ENCODE measurements around the gene ACP7.

ACP7 gene

GRCh38 chr19:39152066-39152465 is 67.9 kb downstream of the ACP7 start:
- DNase-seq: no peak

GRCh38 chr19:39154100-39154628 is 70.0 kb downstream of the ACP7 start:
- DNase-seq: no peak

- DNase-seq: no peak
Measured at GRCh38 chr19:39154629-39155100, 70.5 kb downstream of the ACP7 start.

GRCh38 chr19:39155114-39155700 is 71.0 kb downstream of the ACP7 start:
- no peak for DNase-seq

GRCh38 chr19:39155741-39156140 is 71.6 kb downstream of the ACP7 start:
- no peak for DNase-seq

- DNase-seq: no peak
Measured at GRCh38 chr19:39156326-39157230, 72.4 kb downstream of the ACP7 start.

- no peak for DNase-seq
Measured at GRCh38 chr19:39157275-39157996, 73.3 kb downstream of the ACP7 start.

GRCh38 chr19:39157997-39158389 is 73.8 kb downstream of the ACP7 start:
- no peak for DNase-seq

- no peak for DNase-seq
Measured at GRCh38 chr19:39158646-39159260, 74.6 kb downstream of the ACP7 start.

- no peak for DNase-seq
Measured at GRCh38 chr19:39160523-39160861, 76.3 kb downstream of the ACP7 start.

Measured in stimulated activated CD4-positive, alpha-beta T cell treated with anti-CD3 and anti-CD28 coated beads, Interleukin-4, amount 100 ng/mL, for 24 hours (primary cell).